H9 (cell line): ENCODE results near the gene STKLD1. TPM values are rescaled to one million over a fixed set of nuclear protein-coding genes. Genes with fewer than 3 reads are reported as not detected.

Source experiments
- DNase-seq: peaks from one replicate; pipeline ENCODE4 v3.0.0-alpha.2; 2017
- H2AFZ ChIP-seq: one replicate; pipeline ENCODE4 v1.6.1; 2013; ENCODE audit warnings: mild to moderate bottlenecking, low read length, control low read depth, moderate library complexity
- H2AK5ac ChIP-seq: 2 replicates; pipeline ENCODE4 v1.6.1; 2013; ENCODE audit warnings: low read length, control low read depth, mixed read lengths; ENCODE audit not compliant: insufficient read length
- H2BK120ac ChIP-seq: one replicate; pipeline ENCODE4 v1.6.1; 2013; ENCODE audit warnings: low read depth, mild to moderate bottlenecking, low read length, control low read depth, inconsistent platforms; ENCODE audit not compliant: poor library complexity, severe bottlenecking
- H2BK12ac ChIP-seq: 2 replicates; pipeline ENCODE4 v1.6.1; 2013; ENCODE audit warnings: low read length, control low read depth, mixed read lengths, low read depth; ENCODE audit not compliant: insufficient read length
- H2BK15ac ChIP-seq: 2 replicates; pipeline ENCODE4 v1.6.1; 2013; ENCODE audit warnings: low read depth, low read length, control low read depth
- H2BK20ac ChIP-seq: one replicate; pipeline ENCODE4 v1.6.1; 2013; ENCODE audit warnings: low read depth, mild to moderate bottlenecking, low read length, control low read depth, inconsistent platforms; ENCODE audit not compliant: poor library complexity, severe bottlenecking
- H2BK5ac ChIP-seq: 2 replicates; pipeline ENCODE4 v1.6.1; 2013; ENCODE audit warnings: low read length, control low read depth, mixed read lengths; ENCODE audit not compliant: insufficient read length
- H3K14ac ChIP-seq: 2 replicates; pipeline ENCODE4 v1.6.1; 2013; ENCODE audit warnings: low read length, control low read depth; ENCODE audit not compliant: insufficient read depth
- H3K18ac ChIP-seq: 2 replicates; pipeline ENCODE4 v1.6.1; 2013; ENCODE audit warnings: low read depth, mild to moderate bottlenecking, mixed read lengths, low read length, control low read depth; ENCODE audit not compliant: insufficient read length
- H3K23ac ChIP-seq: 2 replicates; pipeline ENCODE4 v1.6.1; 2013; ENCODE audit warnings: low read length, control low read depth, mixed read lengths, low read depth; ENCODE audit not compliant: insufficient read length
- H3K23me2 ChIP-seq: 2 replicates; pipeline ENCODE4 v1.6.1; 2013; ENCODE audit warnings: low read depth, mild to moderate bottlenecking, mixed read lengths, low read length, control low read depth; ENCODE audit not compliant: insufficient read length, poor library complexity, severe bottlenecking
- H3K27ac ChIP-seq: 2 replicates; pipeline ENCODE4 v1.5.1; 2013; ENCODE audit warnings: low read length, control low read depth, mixed read lengths, low read depth; ENCODE audit not compliant: insufficient read length
- H3K27me3 ChIP-seq: 2 replicates; pipeline ENCODE4 v1.6.1; 2013; ENCODE audit warnings: low read length, control low read depth, inconsistent platforms; ENCODE audit not compliant: insufficient read depth
- H3K4ac ChIP-seq: 2 replicates; pipeline ENCODE4 v1.6.1; 2013; ENCODE audit warnings: low read depth, mild to moderate bottlenecking, control low read depth, inconsistent platforms, low read length, moderate library complexity
- H3K4me1 ChIP-seq: 2 replicates; pipeline ENCODE4 v1.6.1; 2013; ENCODE audit warnings: low read length, control low read depth, inconsistent platforms; ENCODE audit not compliant: insufficient read depth
- H3K4me2 ChIP-seq: 2 replicates; pipeline ENCODE4 v1.6.1; 2013; ENCODE audit warnings: low read length, control low read depth, mixed read lengths; ENCODE audit not compliant: insufficient read length, insufficient read depth
- H3K56ac ChIP-seq: 2 replicates; pipeline ENCODE4 v1.6.1; 2013; ENCODE audit warnings: low read depth, mild to moderate bottlenecking, mixed read lengths, low read length, control low read depth; ENCODE audit not compliant: insufficient read length
- H3K79me1 ChIP-seq: 2 replicates; pipeline ENCODE4 v1.6.1; 2013; ENCODE audit warnings: low read depth, mild to moderate bottlenecking, moderate library complexity, low read length, control low read depth, inconsistent platforms; ENCODE audit not compliant: insufficient read depth, poor library complexity, severe bottlenecking
- H3K79me2 ChIP-seq: 2 replicates; pipeline ENCODE4 v1.6.1; 2013; ENCODE audit warnings: low read length, control low read depth, inconsistent platforms; ENCODE audit not compliant: insufficient read depth
- H3K9ac ChIP-seq: 2 replicates; pipeline ENCODE4 v1.6.1; 2013; ENCODE audit warnings: low read length, control low read depth, mixed read lengths; ENCODE audit not compliant: insufficient read length; ENCODE audit errors: extremely low read depth
- H3K9me3 ChIP-seq: one replicate; pipeline ENCODE4 v1.6.1; 2013; ENCODE audit warnings: low read depth, low read length, inconsistent platforms; ENCODE audit not compliant: control insufficient read depth
- H3T11ph ChIP-seq: one replicate; pipeline ENCODE4 v1.6.1; 2013; ENCODE audit warnings: mild to moderate bottlenecking, low read length, control low read depth, inconsistent platforms
- H4K20me1 ChIP-seq: one replicate; pipeline ENCODE4 v1.6.1; 2013; ENCODE audit not compliant: control insufficient read depth, insufficient read length, insufficient read depth
- H4K5ac ChIP-seq: 2 replicates; pipeline ENCODE4 v1.6.1; 2013; ENCODE audit warnings: low read depth, mild to moderate bottlenecking, mixed read lengths, low read length, control low read depth; ENCODE audit not compliant: insufficient read length
- H4K8ac ChIP-seq: replicated peaks from 2 replicates; pipeline ENCODE4 v1.6.1; 2013; ENCODE audit warnings: low read length, control low read depth, mixed read lengths, low read depth; ENCODE audit not compliant: insufficient read length
- H4K91ac ChIP-seq: 2 replicates; pipeline ENCODE4 v1.6.1; 2013; ENCODE audit warnings: low read depth, mild to moderate bottlenecking, moderate library complexity, mixed read lengths, low read length, control low read depth; ENCODE audit not compliant: insufficient read length
- H3K27ac Mint-ChIP-seq, 3 experiments: 2 replicates in 2 of 3; 3 replicates in 1 of 3; pipeline ENCODE4 v1.8.0; 2020 to 2021; ENCODE audit warnings: mixed read lengths in 3 of 3, mild to moderate bottlenecking in 1 of 3, moderate library complexity in 1 of 3
- H3K27me3 Mint-ChIP-seq: 2 replicates; pipeline ENCODE4 v1.8.0; 2021; ENCODE audit warnings: low read depth, mild to moderate bottlenecking, moderate library complexity, mixed read lengths
- H3K36me3 Mint-ChIP-seq, 3 experiments: 2 replicates in 2 of 3; 3 replicates in 1 of 3; pipeline ENCODE4 v1.8.0; 2020 to 2021; ENCODE audit warnings: low read depth in 3 of 3, mixed read lengths in 3 of 3; ENCODE audit not compliant: insufficient read depth in 1 of 3
- H3K4me1 Mint-ChIP-seq, 2 experiments: 2 replicates each; pipeline ENCODE4 v1.8.0; 2020; ENCODE audit warnings: mixed read lengths in 2 of 2
- H3K4me3 Mint-ChIP-seq, 2 experiments: 2 replicates in 1 of 2; 3 replicates in 1 of 2; pipeline ENCODE4 v1.8.0; 2020 to 2021; ENCODE audit warnings: mild to moderate bottlenecking in 2 of 2, mixed read lengths in 2 of 2, moderate library complexity in 1 of 2
- H3K9me3 Mint-ChIP-seq, 2 experiments: 2 replicates in 1 of 2; 3 replicates in 1 of 2; pipeline ENCODE4 v1.8.0; 2020; ENCODE audit warnings: mild to moderate bottlenecking in 2 of 2, mixed read lengths in 2 of 2, moderate library complexity in 1 of 2
- CTCF ChIP-seq: fragments of 200-600 bp; sonication (generic); conservative IDR thresholded peaks from 3 replicates; pipeline ENCODE4 v1.8.0; 2021; ENCODE audit warnings: antibody characterized with exemption, mild to moderate bottlenecking
- WGBS: extraction: QIAGEN DNeasy Blood & Tissue Kit; methylation state at CpG from one replicate; pipeline ENCODE4 v1.1.7; 2013; ENCODE audit warnings: missing lambda C conversion rate, low lambda C conversion rate, mixed read lengths; ENCODE audit not compliant: insufficient read length; ENCODE audit errors: extremely low coverage; 5-methylcytosine and 5-hydroxymethylcytosine counted together
- total RNA-seq: library from RNA; stranded (reverse); gene quantifications from 2 replicates; pipeline ENCODE4 v1.2.1, GENCODE V29; 2021

STKLD1 gene
- total RNA-seq, 1 experiment from 2014 or later = 0.57 TPM

- Histone ChIP-seq H3K23me2 (peaks cover under 1% of the 10 kb centered on the region), H2AK5ac (no peak overlapping the region), H2BK5ac (no peak overlapping the region), H3K27me3 (no peaks in the 10 kb centered on the region), H2AFZ (no peak overlapping the region), H3K9ac (no peak overlapping the region), H3K23ac (no peak overlapping the region), H3K14ac (no peak overlapping the region), H3K9me3 (no peaks in the 10 kb centered on the region), H3K18ac (no peak overlapping the region), H3T11ph (no peak overlapping the region), H2BK120ac (no peak overlapping the region), H2BK12ac (no peak overlapping the region), H3K79me2 (peaks cover 3% of the 10 kb centered on the region; the same call in 1 of the 2 replicates), H3K79me1 (no peaks in the 10 kb centered on the region), H4K5ac (no peak overlapping the region), H4K20me1 (no peaks in the 10 kb centered on the region), H2BK20ac (no peak overlapping the region), H3K27ac (no peak overlapping the region), H4K91ac (no peak overlapping the region), H3K4ac (no peak overlapping the region), H3K4me2 (no peak overlapping the region), H2BK15ac (no peak overlapping the region), H3K56ac (no peak overlapping the region), H3K4me1 (no peaks in the 10 kb centered on the region), H4K8ac (no peak overlapping the region)
- peaks cover 34 to 59% (median 57%) of the 10 kb centered on the region in 3 experiments for H3K36me3 Mint-ChIP-seq
- peaks cover 5% of the 10 kb centered on the region for H3K27me3 Mint-ChIP-seq
- DNase-seq = peak; percentile 26
- no CpG with 5 or more reads among the region's 19 CpGs for WGBS
- peaks cover 15 to 17% of the 10 kb centered on the region in 2 experiments for H3K4me1 Mint-ChIP-seq
- H3K9me3 Mint-ChIP-seq = peaks cover 12 to 16% of the 10 kb centered on the region in 2 experiments
- no peak overlapping the region for H3K4me3 Mint-ChIP-seq
- H3K27ac Mint-ChIP-seq = 0 out of 7 replicates have a peak overlapping the region, but pooled peaks of 1 of the 3 experiments have one; percentile 43
- no peak for TF ChIP-seq CTCF
Observed at GRCh38 chr9:133331221-133331620, 44.9 kb upstream of the STKLD1 start.
